HL-60/S4 treated with retinoic acid at 250 ng/mL for 4 days and 3 days (cell line): ENCODE results near the gene PRAMEF2.
"Not testable (repeated sequence)": the region's sequence is repeated elsewhere in the genome, so short reads cannot be mapped to it uniquely, and the experiment has no call there.

Experiments
- in situ Hi-C: fragments of 300-500 bp; cut with MboI; formaldehyde crosslinking; loops from 2 replicates; pipeline ENCODE4 v1.7.0; 2022; ENCODE audit warnings: low sequenced_read_pairs

The PRAMEF2 gene

GRCh38 chr1:12856786-12857185 is at the start of gene PRAMEF2:
PRAMEF2 (plus strand) TSS chr1:12857086; CDS start chr1:12859010, 1,924 bp downstream.
- in situ Hi-C loops, result not testable (repeated sequence)

- in situ Hi-C loops, result no loop called here
Observed at GRCh38 chr1:12809933-12810332, 47.0 kb upstream of the PRAMEF2 start.

- in situ Hi-C loops, result no loop called here
Observed at GRCh38 chr1:12810691-12811408, 46.0 kb upstream of the PRAMEF2 start.

- in situ Hi-C loops, result no loop called here
Observed at GRCh38 chr1:12811409-12811784, 45.5 kb upstream of the PRAMEF2 start.

- in situ Hi-C loops, result not testable (repeated sequence)
Observed at GRCh38 chr1:12819061-12819460, 37.8 kb upstream of the PRAMEF2 start.

GRCh38 chr1:12831310-12831709 is 25.6 kb upstream of the PRAMEF2 start, which contains the start of gene PRAMEF11:
PRAMEF11 (minus strand) TSS chr1:12831410; CDS start chr1:12828789, 2,621 bp downstream.
- in situ Hi-C loops, result not testable (repeated sequence)

GRCh38 chr1:12833251-12833650 is 23.6 kb upstream of the PRAMEF2 start:
- in situ Hi-C loops, result not testable (repeated sequence)

- in situ Hi-C loops, result not testable (repeated sequence)
Observed at GRCh38 chr1:12848620-12849019, 8.3 kb upstream of the PRAMEF2 start, which contains the start of gene HNRNPCL1. HNRNPCL1 (minus strand) TSS chr1:12848720; CDS start chr1:12848289, 431 bp downstream.

- in situ Hi-C loops, result no loop called here
Observed at GRCh38 chr1:12851779-12852178, 5.1 kb upstream of the PRAMEF2 start.

- in situ Hi-C loops, result not testable (repeated sequence)
Observed at GRCh38 chr1:12863131-12863880, 6.4 kb downstream of the PRAMEF2 start.

- in situ Hi-C loops, result not testable (repeated sequence)
Observed at GRCh38 chr1:12878453-12878852, 21.6 kb downstream of the PRAMEF2 start.

- in situ Hi-C loops, result not testable (repeated sequence)
Observed at GRCh38 chr1:12886101-12886500, 29.2 kb downstream of the PRAMEF2 start, which contains the start of gene PRAMEF4. PRAMEF4 (minus strand) TSS chr1:12886201; CDS start chr1:12883394, 2,807 bp downstream.

GRCh38 chr1:12898170-12898569 is 41.3 kb downstream of the PRAMEF2 start, which contains the start of gene PRAMEF10:
PRAMEF10 (minus strand) TSS chr1:12898270; CDS start chr1:12895847, 2,423 bp downstream.
- in situ Hi-C loops, result not testable (repeated sequence)

- in situ Hi-C loops, result not testable (repeated sequence)
Observed at GRCh38 chr1:12899186-12899585, 42.3 kb downstream of the PRAMEF2 start.

- in situ Hi-C loops, result not testable (repeated sequence)
Observed at GRCh38 chr1:12903793-12904572, 47.1 kb downstream of the PRAMEF2 start.
